Suprapubic skin (tissue), 4 donors: ENCODE data around the gene PHACTR1. TPM values are rescaled to one million over a fixed set of nuclear protein-coding genes. Genes with fewer than 3 reads are reported as not detected.

ENCODE experiments used
- DNase-seq, 2 donors: peaks; one replicate each; pipeline ENCODE4 v3.0.0-alpha.2; 2019; ENCODE audit warnings: low spot score in 2 of 2
- H3K27ac ChIP-seq: fragments of 200-600 bp; sonication (generic); one replicate; pipeline ENCODE4 v1.5.1; 2019
- H3K27me3 ChIP-seq: fragments of 200-600 bp; sonication (generic); one replicate; pipeline ENCODE4 v1.5.1; 2019
- H3K36me3 ChIP-seq: fragments of 200-600 bp; sonication (generic); one replicate; pipeline ENCODE4 v1.5.1; 2019
- H3K4me1 ChIP-seq: fragments of 200-600 bp; sonication (generic); one replicate; pipeline ENCODE4 v1.5.1; 2019
- H3K4me3 ChIP-seq: fragments of 200-600 bp; sonication (generic); one replicate; pipeline ENCODE4 v1.5.1; 2019; ENCODE audit warnings: mild to moderate bottlenecking
- H3K9me3 ChIP-seq: fragments of 200-600 bp; sonication (generic); one replicate; pipeline ENCODE4 v1.5.1; 2019
- CTCF ChIP-seq, 2 donors: fragments of 200-600 bp in 1 of 2; fragments of 450-650 bp in 1 of 2; sonication (generic) in 1 of 2; IDR thresholded peaks; one replicate each; pipeline ENCODE4 v1.5.1; 2016 to 2019; ENCODE audit warnings: antibody characterized with exemption in 2 of 2, mild to moderate bottlenecking in 1 of 2, moderate library complexity in 1 of 2
- EP300 ChIP-seq: sonication (generic); formaldehyde crosslinking; IDR thresholded peaks from one replicate; pipeline ENCODE4 v1.6.1; 2017; ENCODE audit warnings: antibody characterized with exemption
- POLR2A ChIP-seq, 2 donors: fragments of 450-650 bp; IDR thresholded peaks; one replicate each; pipeline ENCODE4 v1.6.1; 2017; ENCODE audit warnings: antibody characterized with exemption in 2 of 2, mild to moderate bottlenecking in 2 of 2, moderate library complexity in 2 of 2
- POLR2AphosphoS5 ChIP-seq, 3 donors: sonication (generic); formaldehyde crosslinking; IDR thresholded peaks; one replicate each; pipeline ENCODE4 v1.6.1; 2017; ENCODE audit warnings: antibody characterized with exemption in 3 of 3
- WGBS: methylation state at CpG from one replicate; pipeline ENCODE4 v1.1.5; 2018; 5-methylcytosine and 5-hydroxymethylcytosine counted together
- total RNA-seq, 4 donors: library from RNA; depleted of rRNA; stranded (reverse); fragments of >200 nt; gene quantifications; one replicate each; pipeline ENCODE4 v1.1.0, GENCODE V29; 2016

PHACTR1 gene
- total RNA-seq, 4 donors from 2014 or later: 4.0 to 8.2 (median 6.4) TPM

GRCh38 chr6:13296536-13296997, 580.0 kb downstream of the PHACTR1 start:
- Histone ChIP-seq H3K4me1 (no peaks in the 10 kb centered on the region), H3K36me3 (peaks cover 57% of the 10 kb centered on the region), H3K4me3 (no peak overlapping the region), H3K27me3 (no peaks in the 10 kb centered on the region), H3K27ac (no peak overlapping the region), H3K9me3 (no peaks in the 10 kb centered on the region)
- peak in 1 of 2 donors; percentile 35 for DNase-seq
- 96% methylated on average over 9 of the region's 9 CpGs for WGBS
- no peak for TF ChIP-seq EP300

GRCh38 chr6:13297391-13297790, 580.8 kb downstream of the PHACTR1 start:
- peak in 1 of 2 donors; percentile 56 for DNase-seq
- no peak overlapping the region for H3K4me3 ChIP-seq
- no peak overlapping the region for H3K27ac ChIP-seq
- no peaks in the 10 kb centered on the region for H3K27me3 ChIP-seq
- no peaks in the 10 kb centered on the region for H3K9me3 ChIP-seq
- H3K36me3 ChIP-seq: peaks cover 61% of the 10 kb centered on the region
- H3K4me1 ChIP-seq: peaks cover 5% of the 10 kb centered on the region
- 89% methylated on average over 5 of the region's 5 CpGs for WGBS
- TF ChIP-seq CTCF (IDR thresholded peaks at IDR 0.05): no peak
- no peak for TF ChIP-seq POLR2AphosphoS5 (IDR thresholded peaks at IDR 0.05)
- no peak for TF ChIP-seq EP300
- no peak for TF ChIP-seq POLR2A (IDR thresholded peaks at IDR 0.05)

GRCh38 chr6:13298446-13298845, 581.9 kb downstream of the PHACTR1 start:
- Histone ChIP-seq H3K4me1 (peaks cover 16% of the 10 kb centered on the region), H3K27me3 (no peaks in the 10 kb centered on the region), H3K27ac (no peak overlapping the region), H3K36me3 (peaks cover 56% of the 10 kb centered on the region), H3K4me3 (no peak overlapping the region), H3K9me3 (no peaks in the 10 kb centered on the region)
- TF ChIP-seq CTCF (IDR thresholded peaks at IDR 0.05): no peak
- DNase-seq: no peak
- 83% methylated on average over 3 of the region's 3 CpGs for WGBS

GRCh38 chr6:13299403-13299821, 582.8 kb downstream of the PHACTR1 start:
- peak in 1 of 2 donors; percentile 73 for DNase-seq
- Histone ChIP-seq H3K36me3 (peaks cover 46% of the 10 kb centered on the region), H3K9me3 (no peaks in the 10 kb centered on the region), H3K4me1 (peaks cover 24% of the 10 kb centered on the region), H3K27me3 (no peaks in the 10 kb centered on the region), H3K27ac (no peak overlapping the region), H3K4me3 (no peak overlapping the region)
- no peak for TF ChIP-seq EP300
- TF ChIP-seq POLR2A (IDR thresholded peaks at IDR 0.05): no peak
- TF ChIP-seq CTCF (IDR thresholded peaks at IDR 0.05): no peak
- no peak for TF ChIP-seq POLR2AphosphoS5 (IDR thresholded peaks at IDR 0.05)
- WGBS: 96% methylated on average over 11 of the region's 11 CpGs

- Histone ChIP-seq H3K36me3 (peaks cover 41% of the 10 kb centered on the region), H3K27me3 (no peaks in the 10 kb centered on the region), H3K4me3 (no peak overlapping the region), H3K4me1 (peaks cover 24% of the 10 kb centered on the region), H3K9me3 (no peaks in the 10 kb centered on the region), H3K27ac (no peak overlapping the region)
- 76% methylated on average over 6 of the region's 6 CpGs for WGBS
- no peak for DNase-seq
- TF ChIP-seq CTCF (IDR thresholded peaks at IDR 0.05) (no peak), POLR2AphosphoS5 (IDR thresholded peaks at IDR 0.05) (no peak), POLR2A (IDR thresholded peaks at IDR 0.05) (no peak), EP300 (no peak)
These were observed 583.4 kb downstream of the PHACTR1 start for GRCh38 chr6:13299918-13300317.
